CD8-positive, alpha-beta memory T cell (primary cell): ENCODE measurements around the gene PSMB8. TPM values are rescaled to one million over a fixed set of nuclear protein-coding genes. Genes with fewer than 3 reads are reported as not detected.

Source experiments
- CTCF ChIA-PET: fragments of 350-600 bp; sonication (Branson Sonifier 250); formaldehyde crosslinking; loops from one replicate; lab custom pipeline; 2021; ENCODE audit warnings: antibody characterized with exemption; lab: Charles Lee
- POLR2A ChIA-PET: fragments of 350-600 bp; sonication (Branson Sonifier 250); formaldehyde crosslinking; loops from one replicate; lab custom pipeline; 2021; ENCODE audit warnings: antibody characterized with exemption; lab: Charles Lee
- DNase-seq, 5 donors: peaks; one replicate each; pipeline versions ENCODE4 v3.0.0 to v3.0.0-alpha.2; 2020 to 2022; ENCODE audit warnings: mixed read lengths in 1 of 5
- H3K27ac ChIP-seq: one replicate; pipeline ENCODE4 v1.7.0; 2013; ENCODE audit warnings: low read depth, mild to moderate bottlenecking, low read length, moderate library complexity
- H3K27me3 ChIP-seq: 2 replicates; pipeline ENCODE4 v1.7.0; 2013; ENCODE audit warnings: low read length, mild to moderate bottlenecking; ENCODE audit not compliant: insufficient read depth, poor library complexity, severe bottlenecking
- H3K36me3 ChIP-seq: 2 replicates; pipeline ENCODE4 v1.7.0; 2013; ENCODE audit warnings: mild to moderate bottlenecking, low read length, moderate library complexity; ENCODE audit not compliant: insufficient read depth
- H3K4me1 ChIP-seq: 2 replicates; pipeline ENCODE4 v1.7.0; 2013; ENCODE audit warnings: mild to moderate bottlenecking, low read length, moderate library complexity; ENCODE audit not compliant: insufficient read depth
- H3K4me3 ChIP-seq: 2 replicates; pipeline ENCODE4 v1.7.0; 2013; ENCODE audit warnings: mild to moderate bottlenecking, low read length
- H3K9me3 ChIP-seq: 2 replicates; pipeline ENCODE4 v1.7.0; 2013; ENCODE audit warnings: mild to moderate bottlenecking, low read length
- H3K27ac Mint-ChIP-seq, 8 donors: one replicate each; pipeline ENCODE4 v1.8.0; 2020 to 2021; ENCODE audit warnings: mixed read lengths in 8 of 8, mild to moderate bottlenecking in 6 of 8, inconsistent platforms in 3 of 8, moderate library complexity in 3 of 8
- H3K27me3 Mint-ChIP-seq, 2 donors: one replicate each; pipeline ENCODE4 v1.8.0; 2020 to 2021; ENCODE audit warnings: mixed read lengths in 2 of 2, mild to moderate bottlenecking in 1 of 2, moderate library complexity in 1 of 2
- H3K36me3 Mint-ChIP-seq, 3 donors: one replicate each; pipeline ENCODE4 v1.8.0; 2020 to 2021; ENCODE audit warnings: mixed read lengths in 3 of 3, inconsistent platforms in 1 of 3, mild to moderate bottlenecking in 1 of 3
- H3K4me1 Mint-ChIP-seq, 3 donors: one replicate each; pipeline ENCODE4 v1.8.0; 2020 to 2021; ENCODE audit warnings: mixed read lengths in 3 of 3, inconsistent platforms in 1 of 3, mild to moderate bottlenecking in 1 of 3
- H3K4me3 Mint-ChIP-seq, 7 donors: one replicate each; pipeline ENCODE4 v1.8.0; 2020 to 2021; ENCODE audit warnings: mixed read lengths in 7 of 7, mild to moderate bottlenecking in 6 of 7, moderate library complexity in 4 of 7, inconsistent platforms in 2 of 7
- H3K9me3 Mint-ChIP-seq, 5 donors: one replicate each; pipeline ENCODE4 v1.8.0; 2020 to 2022; ENCODE audit warnings: mixed read lengths in 5 of 5, mild to moderate bottlenecking in 3 of 5, moderate library complexity in 2 of 5, inconsistent platforms in 1 of 5
- polyA plus RNA-seq: library from polyadenylated mRNA; unstranded; fragments of 300-500 nt; fragmentation: Illumina TruSeq; gene quantifications from one replicate; pipeline ENCODE4 v1.2.3, GENCODE V29; 2021
- total RNA-seq, 2 experiments: library from RNA; stranded (reverse); gene quantifications; one replicate each; pipeline ENCODE4 v1.2.3, GENCODE V29; 2021

Gene PSMB8
- total and polyA plus RNA-seq, 3 experiments from 2014 or later = 311 to 422 (median 326) TPM

DNA sequence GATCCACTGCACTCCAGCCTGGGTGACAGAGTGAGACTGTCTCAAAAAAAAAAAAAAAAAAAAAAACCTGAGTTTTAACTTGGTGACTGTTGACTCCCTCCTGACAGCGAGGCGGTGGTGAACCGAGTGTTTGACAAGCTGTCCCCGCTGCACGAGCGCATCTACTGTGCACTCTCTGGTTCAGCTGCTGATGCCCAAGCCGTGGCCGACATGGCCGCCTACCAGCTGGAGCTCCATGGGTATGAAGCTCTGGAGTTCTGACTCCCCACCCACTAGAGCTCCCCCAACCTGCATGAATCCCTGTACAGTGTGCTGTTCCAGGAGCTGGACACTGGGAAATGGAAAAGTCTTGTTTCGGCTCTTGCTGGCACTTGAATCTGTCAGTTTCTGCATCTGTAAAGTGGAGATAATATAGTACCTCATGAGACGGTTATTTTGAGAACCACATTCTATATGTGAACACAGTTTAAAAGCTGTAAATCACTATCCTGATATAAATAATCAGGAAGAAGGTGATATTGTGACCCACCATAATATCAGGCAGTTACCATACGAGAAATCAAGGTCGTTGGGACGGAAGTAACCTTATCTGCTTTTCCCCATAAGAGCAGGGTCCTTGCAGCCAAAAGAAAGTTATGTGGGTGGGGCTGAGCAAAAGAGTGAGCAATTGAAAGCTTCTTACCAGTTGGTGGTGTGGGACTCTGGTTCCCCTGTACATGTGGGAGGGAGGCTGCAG lies 13.5 kb upstream of the PSMB8 start:
- Mint-ChIP-seq H3K36me3 (peaks cover 0 to 88% (median 36%) of the 10 kb centered on the region in 3 donors), H3K27me3 (no peaks in the 10 kb centered on the region), H3K4me3 (peak overlapping the region in 6 of 7 donors; percentile 11 to 53 (median 44)), H3K27ac (peak overlapping the region; percentile 31 to 99 (median 82)), H3K9me3 (no peaks in the 10 kb centered on the region), H3K4me1 (peaks cover 56 to 65% (median 63%) of the 10 kb centered on the region in 3 donors)
- peaks cover 47% of the 10 kb centered on the region for H3K36me3 ChIP-seq
- H3K27me3 ChIP-seq = no peaks in the 10 kb centered on the region
- no peak for DNase-seq
- no peak overlapping the region for H3K4me3 ChIP-seq
- peaks cover 35% of the 10 kb centered on the region for H3K4me1 ChIP-seq
- H3K9me3 ChIP-seq = no peaks in the 10 kb centered on the region
- ChIA-PET POLR2A (interaction anchor here (0.6 to 5.5 kb wide), 6 partner anchors 11 to 750 kb away, joined by 3 to 350 read pairs (median 6); partner anchors contain the start of genes PSMB8 and TAP2), CTCF (interaction anchor here (0.8 to 7.9 kb wide), 9 partner anchors 10 to 127 kb away, joined by 3 to 295 read pairs (median 5); partner anchors contain the start of gene TAP2)
- H3K27ac ChIP-seq = no peak overlapping the region

DNA sequence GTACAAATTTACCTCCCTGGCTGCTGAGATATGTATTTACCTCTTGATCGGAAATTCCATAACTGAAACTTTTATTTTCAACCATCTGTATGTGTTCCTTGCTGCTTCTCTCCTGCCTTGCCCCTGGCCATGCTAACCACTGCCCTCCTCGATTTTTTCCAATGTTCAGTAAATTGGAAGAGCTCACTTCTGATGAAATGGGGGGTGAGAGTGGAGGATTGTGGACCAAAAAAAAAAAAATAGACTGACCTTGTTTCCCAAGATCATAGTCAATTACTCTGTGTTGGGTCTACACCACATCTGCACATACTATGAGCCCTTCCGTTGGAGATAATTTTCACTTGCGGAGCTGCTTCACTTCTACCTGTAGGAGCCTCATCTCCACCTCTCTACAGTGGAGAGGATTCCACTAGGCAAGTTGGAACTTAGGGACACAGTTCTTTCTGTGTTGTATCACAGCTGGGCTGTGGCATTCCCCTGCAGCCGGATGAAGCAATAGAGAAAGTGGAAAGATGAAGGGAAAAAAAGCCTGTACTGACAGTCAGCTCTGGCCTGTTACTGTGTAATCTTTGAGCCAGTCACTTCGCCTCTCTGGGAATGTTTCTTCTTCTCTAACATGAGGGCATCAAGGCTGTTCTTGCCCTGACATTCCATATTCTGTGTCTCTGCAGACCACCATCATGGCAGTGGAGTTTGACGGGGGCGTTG lies 11.8 kb upstream of the PSMB8 start:
- CTCF ChIA-PET = interaction anchor here (0.9 to 7.9 kb wide), 13 partner anchors 9 to 145 kb away, joined by 3 to 295 read pairs (median 4); partner anchors contain the start of genes HLA-DMA, PSMB8 and TAP2
- no peak for DNase-seq
- Mint-ChIP-seq H3K9me3 (no peaks in the 10 kb centered on the region), H3K36me3 (peaks cover 11 to 92% (median 45%) of the 10 kb centered on the region in 3 donors), H3K27me3 (no peaks in the 10 kb centered on the region), H3K4me1 (peaks cover 66 to 77% (median 74%) of the 10 kb centered on the region in 3 donors), H3K27ac (peak overlapping the region; percentile 99 to 100 (median 100)), H3K4me3 (peak overlapping the region; percentile 95 to 100 (median 99))
- Histone ChIP-seq H3K36me3 (peaks cover 61% of the 10 kb centered on the region), H3K27ac (no peak overlapping the region), H3K27me3 (no peaks in the 10 kb centered on the region), H3K4me1 (peaks cover 52% of the 10 kb centered on the region), H3K9me3 (no peaks in the 10 kb centered on the region), H3K4me3 (peak overlapping the region; percentile 90)
- POLR2A ChIA-PET = interaction anchor here (1.6 to 5.5 kb wide), 5 partner anchors 13 to 117 kb away, joined by 4 to 350 read pairs (median 10); partner anchors contain the start of genes PSMB8 and TAP2

DNA sequence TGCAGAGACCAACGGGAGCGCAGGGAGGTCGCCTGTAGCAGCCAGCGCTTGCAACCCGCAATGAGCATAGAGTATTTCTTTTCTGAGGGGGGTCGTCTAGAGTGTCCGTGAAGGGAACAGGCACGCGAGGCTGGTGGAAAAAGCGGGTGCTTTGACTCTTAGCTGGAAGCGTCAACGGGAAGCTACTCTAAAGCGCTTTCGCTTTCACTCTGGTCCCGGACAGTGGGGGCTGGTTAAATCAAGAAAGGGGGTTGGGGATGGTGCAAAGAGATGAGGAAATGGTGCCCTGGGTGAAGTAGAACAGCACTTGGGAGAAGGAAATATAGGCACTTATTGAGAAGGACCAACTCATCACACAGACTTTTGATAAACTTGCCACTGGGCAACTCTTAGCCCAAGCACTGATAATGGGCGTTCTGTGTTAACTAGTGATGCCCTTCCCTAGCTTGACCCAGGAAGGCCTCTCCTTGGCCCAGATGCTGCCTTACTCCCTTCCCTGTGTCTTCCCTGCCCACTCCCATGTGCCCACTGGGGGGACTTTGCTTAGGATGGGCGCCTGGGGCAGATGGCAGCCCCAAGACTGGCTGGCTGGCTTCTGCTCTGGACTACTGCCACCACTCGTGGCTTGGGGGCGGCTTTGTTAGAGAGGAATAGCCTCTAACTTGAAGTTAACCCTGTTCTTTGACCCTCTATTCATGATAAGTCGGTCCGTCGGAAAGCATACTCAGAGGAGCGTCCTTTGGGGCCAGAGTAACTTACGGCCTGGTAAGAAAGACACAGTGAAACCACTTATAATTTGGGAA lies 10.7 kb upstream of the PSMB8 start:
- DNase-seq = peak in 4 of 5 donors; percentile 44 to 77 (median 58)
- H3K4me3 ChIP-seq = peak overlapping the region; percentile 90

DNA sequence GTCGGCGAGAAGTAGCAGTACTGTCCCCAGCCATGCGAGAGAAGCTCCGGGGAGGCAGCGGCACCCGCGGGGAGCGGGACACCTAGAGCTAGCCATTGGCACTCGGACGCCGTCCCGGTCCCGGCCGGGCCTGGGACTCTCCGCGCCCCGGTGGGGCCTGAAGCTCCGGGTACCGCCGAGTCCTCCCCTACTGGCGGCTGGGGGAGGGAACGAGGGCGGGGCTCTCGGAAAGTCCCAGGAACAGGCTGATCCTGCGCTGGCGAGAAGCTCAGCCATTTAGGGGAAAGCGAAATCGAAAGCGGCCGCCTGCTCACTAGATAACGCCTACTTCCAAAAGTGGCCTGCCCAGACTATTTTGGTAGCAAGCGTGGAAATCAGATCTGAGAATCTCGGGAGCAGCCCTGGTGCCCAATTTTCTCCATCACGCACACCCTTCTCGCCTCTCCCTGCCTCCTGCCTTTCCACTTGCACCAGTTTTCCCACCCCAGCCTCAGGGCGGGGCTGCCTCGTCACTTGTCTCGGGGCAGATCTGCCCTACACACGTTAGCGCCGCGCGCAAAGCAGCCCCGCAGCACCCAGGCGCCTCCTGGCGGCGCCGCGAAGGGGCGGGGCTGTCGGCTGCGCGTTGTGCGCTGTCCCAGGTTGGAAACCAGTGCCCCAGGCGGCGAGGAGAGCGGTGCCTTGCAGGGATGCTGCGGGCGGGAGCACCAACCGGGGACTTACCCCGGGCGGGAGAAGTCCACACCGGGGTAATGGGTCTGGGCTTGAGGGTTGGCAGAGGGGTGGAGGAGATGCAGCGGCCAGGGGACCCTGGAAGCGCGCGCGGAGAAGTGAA lies 9.9 kb upstream of the PSMB8 start, which contains the start of the genes PSMB9 and TAP1:
Gene PSMB9 (plus strand): TSS at position 652 of the 835 bp plus-strand sequence. CDS start 38 bp downstream, at position 690.
Gene TAP1 (minus strand): TSS at position 164 of the 835 bp plus-strand sequence. CDS start 68 bp downstream, at position 96.
- Histone ChIP-seq H3K4me3 (peak within 1 kb of the TSS; percentile 90), H3K36me3 (peaks cover 59% of the 10 kb centered on the region)
- peak within 1 kb of the TSS; percentile 99 to 100 (median 100) for H3K27ac Mint-ChIP-seq

More for the DNA sequence above, 10.7 kb upstream of the PSMB8 start:
- ChIA-PET POLR2A (interaction anchor here (0.5 to 5.5 kb wide), 10 partner anchors 13 to 694 kb away, joined by 3 to 350 read pairs (median 4); partner anchors contain the start of genes HLA-DMA, PSMB8 and TAP2), CTCF (interaction anchor here (0.9 to 7.9 kb wide), 11 partner anchors 9 to 146 kb away, joined by 3 to 295 read pairs (median 10); partner anchors contain the start of genes BRD2, HLA-DMA, PSMB8 and TAP2)
- H3K9me3 ChIP-seq = no peaks in the 10 kb centered on the region
- peak overlapping the region; percentile 97 for H3K27ac ChIP-seq
- Mint-ChIP-seq H3K36me3 (peaks cover 16 to 94% (median 48%) of the 10 kb centered on the region in 3 donors), H3K4me1 (peaks cover 72 to 81% (median 78%) of the 10 kb centered on the region in 3 donors), H3K27me3 (no peaks in the 10 kb centered on the region), H3K9me3 (no peaks in the 10 kb centered on the region), H3K27ac (peak overlapping the region; percentile 99 to 100 (median 100)), H3K4me3 (peak overlapping the region; percentile 95 to 100 (median 99))
- H3K36me3 ChIP-seq = peaks cover 62% of the 10 kb centered on the region
- peaks cover 62% of the 10 kb centered on the region for H3K4me1 ChIP-seq
- H3K27me3 ChIP-seq = no peaks in the 10 kb centered on the region

DNA sequence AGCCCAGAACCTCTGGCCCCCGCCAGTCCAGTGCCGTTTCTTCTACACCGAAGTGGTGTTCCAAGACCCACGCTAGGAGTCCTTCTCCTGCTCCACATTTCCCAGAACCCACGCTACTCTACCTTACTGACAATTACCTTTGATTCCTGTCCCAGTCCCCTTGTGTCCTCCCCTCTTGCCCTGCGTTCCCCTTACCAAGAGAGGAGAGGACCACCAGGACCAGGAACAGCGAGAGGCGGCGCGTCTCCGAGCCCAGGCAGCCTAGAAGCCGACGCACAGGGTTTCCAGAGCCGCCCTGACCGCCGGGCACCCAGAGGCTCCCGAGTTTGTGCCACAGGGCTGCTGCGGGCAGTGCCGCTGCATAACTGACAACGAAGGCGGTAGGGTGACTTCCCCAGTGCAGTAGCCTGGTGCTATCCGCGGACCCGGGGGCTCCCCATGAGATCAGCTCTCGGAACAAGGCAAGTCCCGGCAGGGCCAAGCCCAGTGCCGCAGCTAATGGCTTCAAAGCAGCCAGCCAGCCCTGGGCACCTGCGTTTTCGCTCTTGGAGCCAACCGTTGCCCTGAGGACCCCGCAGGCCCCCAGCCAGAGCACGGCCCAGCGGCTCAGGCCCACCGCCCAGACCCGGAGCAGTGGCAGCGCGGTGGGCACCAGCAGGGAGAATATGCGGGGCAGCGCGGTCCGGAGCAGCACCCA lies 9.1 kb upstream of the PSMB8 start:
- peaks cover 28 to 92% (median 50%) of the 10 kb centered on the region in 3 donors for H3K36me3 Mint-ChIP-seq
- peak overlapping the region; percentile 90 for H3K4me3 ChIP-seq
- no peaks in the 10 kb centered on the region for H3K27me3 ChIP-seq
- H3K27ac ChIP-seq = peak overlapping the region; percentile 97
- CTCF ChIA-PET = interaction anchor here (0.6 to 7.9 kb wide), 17 partner anchors 8 to 223 kb away, joined by 3 to 295 read pairs (median 4); partner anchors contain the start of genes BRD2, HLA-DMA, HLA-DPB1 and PSMB8
- peak overlapping the region; percentile 98 to 100 (median 100) for H3K27ac Mint-ChIP-seq
- peaks cover 71% of the 10 kb centered on the region for H3K4me1 ChIP-seq
- H3K4me1 Mint-ChIP-seq = peaks cover 73 to 80% (median 77%) of the 10 kb centered on the region in 3 donors
- POLR2A ChIA-PET = interaction anchor here (0.7 to 5.5 kb wide), 8 partner anchors 11 to 660 kb away, joined by 3 to 350 read pairs (median 6); partner anchors contain the start of genes GPSM3, HLA-DMA, PSMB8 and TAP2
- peak; percentile 44 to 81 (median 47) for DNase-seq
- H3K9me3 Mint-ChIP-seq = no peaks in the 10 kb centered on the region
- H3K4me3 Mint-ChIP-seq = peak overlapping the region; percentile 95 to 100 (median 99)
- H3K36me3 ChIP-seq = peaks cover 60% of the 10 kb centered on the region
- H3K9me3 ChIP-seq = no peaks in the 10 kb centered on the region
- no peaks in the 10 kb centered on the region for H3K27me3 Mint-ChIP-seq

More for the DNA sequence above, 9.9 kb upstream of the PSMB8 start, which contains the start of the genes PSMB9 and TAP1:
- Mint-ChIP-seq H3K4me1 (peaks cover 71 to 79% (median 77%) of the 10 kb centered on the region in 3 donors), H3K27me3 (no peaks in the 10 kb centered on the region), H3K4me3 (peak within 1 kb of the TSS; percentile 95 to 100 (median 99)), H3K36me3 (peaks cover 21 to 92% (median 48%) of the 10 kb centered on the region in 3 donors), H3K9me3 (no peaks in the 10 kb centered on the region)
- no peaks in the 10 kb centered on the region for H3K27me3 ChIP-seq
- POLR2A ChIA-PET = interaction anchor here (0.5 to 5.5 kb wide), 12 partner anchors 12 to 693 kb away, joined by 3 to 350 read pairs (median 4); partner anchors contain the start of genes GPSM3, HLA-DMA, PSMB8 and TAP2
- CTCF ChIA-PET = interaction anchor here (0.6 to 7.9 kb wide), 19 partner anchors 8 to 222 kb away, joined by 3 to 295 read pairs (median 4); partner anchors contain the start of genes BRD2, HLA-DMA, HLA-DPB1 and PSMB8
- peak within 1 kb of the TSS; percentile 97 for H3K27ac ChIP-seq
- H3K9me3 ChIP-seq = no peaks in the 10 kb centered on the region
- DNase-seq = peak; percentile 93 to 97 (median 94)
- H3K4me1 ChIP-seq = peaks cover 68% of the 10 kb centered on the region
